PC-3 (cell line): ENCODE measurements around the gene RNU1-3. TPM values are rescaled to one million over a fixed set of nuclear protein-coding genes. Genes with fewer than 3 reads are reported as not detected.
"Not testable (repeated sequence)": the region's sequence is repeated elsewhere in the genome, so short reads cannot be mapped to it uniquely, and the experiment has no call there.

ENCODE experiments used
- ATAC-seq: fragments of 200-7000 bp; cut with Tn5 transposase; 2 replicates; pipeline ENCODE4 v1.9.1; 2020; ENCODE audit warnings: mild to moderate bottlenecking, moderate library complexity
- BruUV-seq: library from RNA; stranded (reverse); fragments of 400-500 nt; replicated peaks from 2 replicates; lab custom pipeline; 2021; lab: Mats Ljungman, UMichigan
- CTCF ChIA-PET: fragments of 300-600 bp; sonication (Branson Sonifier 250); formaldehyde crosslinking; loops from one replicate; lab custom pipeline; 2022; ENCODE audit warnings: antibody characterized with exemption; lab: Charles Lee
- POLR2A ChIA-PET: fragments of 300-600 bp; sonication (Branson Sonifier 250); formaldehyde crosslinking; loops from one replicate; lab custom pipeline; 2022; ENCODE audit warnings: antibody characterized with exemption; ENCODE audit not compliant: unreplicated experiment; lab: Charles Lee
- DNase-seq: peaks from one replicate; pipeline ENCODE4 v3.0.0-alpha.2; 2015
- H2AFZ ChIP-seq: fragments of 300-600 bp; sonication (generic); 2 replicates; pipeline ENCODE4 v1.6.0; 2016; ENCODE audit warnings: antibody characterized with exemption, low read length
- H3F3A ChIP-seq: fragments of 300-600 bp; sonication (generic); one replicate; pipeline ENCODE4 v1.6.0; 2017; ENCODE audit warnings: antibody characterized with exemption, low read length, control low read depth, mild to moderate bottlenecking; ENCODE audit not compliant: unreplicated experiment
- H3K27ac ChIP-seq: fragments of 300-600 bp; sonication (generic); 2 replicates; pipeline ENCODE4 v1.5.1; 2016; ENCODE audit warnings: mild to moderate bottlenecking, low read length
- H3K27me3 ChIP-seq: fragments of 300-600 bp; sonication (generic); 2 replicates; pipeline ENCODE4 v1.6.1; 2016; ENCODE audit warnings: low read length, mixed read lengths
- H3K36me3 ChIP-seq: fragments of 300-600 bp; sonication (generic); 2 replicates; pipeline ENCODE4 v1.6.1; 2016; ENCODE audit warnings: low read depth, mixed run types, low read length, mixed read lengths
- H3K4me1 ChIP-seq: fragments of 300-600 bp; sonication (generic); 2 replicates; pipeline ENCODE4 v1.5.1; 2016; ENCODE audit warnings: low read length; ENCODE audit not compliant: insufficient read depth
- H3K4me2 ChIP-seq: fragments of 300-600 bp; sonication (generic); 2 replicates; pipeline ENCODE4 v1.6.0; 2016; ENCODE audit warnings: low read length
- H3K4me3 ChIP-seq: fragments of 300-600 bp; sonication (generic); 2 replicates; pipeline ENCODE4 v1.5.1; 2016; ENCODE audit warnings: mild to moderate bottlenecking, low read length, mixed read lengths
- H3K79me2 ChIP-seq: fragments of 300-600 bp; sonication (generic); 2 replicates; pipeline ENCODE4 v1.6.1; 2017; ENCODE audit warnings: low read length, mixed read lengths
- H3K9ac ChIP-seq: fragments of 300-600 bp; sonication (generic); 2 replicates; pipeline ENCODE4 v1.6.0; 2016; ENCODE audit warnings: mild to moderate bottlenecking, low read length
- H3K9me2 ChIP-seq: fragments of 300-600 bp; sonication (generic); replicated peaks from 2 replicates; pipeline ENCODE4 v1.6.1; 2016; ENCODE audit warnings: mixed run types, low read length, mixed read lengths
- H3K9me3 ChIP-seq: fragments of 300-600 bp; sonication (generic); 2 replicates; pipeline ENCODE4 v1.6.1; 2016; ENCODE audit warnings: low read length, mixed read lengths
- H4K20me1 ChIP-seq: fragments of 300-600 bp; sonication (generic); 2 replicates; pipeline ENCODE4 v1.6.1; 2016; ENCODE audit warnings: low read length, mixed read lengths
- EZH2 ChIP-seq: fragments of 300-600 bp; sonication (generic); IDR thresholded peaks from one replicate; pipeline ENCODE4 v1.6.1; 2017; ENCODE audit warnings: antibody characterized with exemption, mild to moderate bottlenecking, low read length; ENCODE audit not compliant: unreplicated experiment
- EZH2phosphoT487 ChIP-seq: fragments of 300-600 bp; sonication (generic); IDR thresholded peaks from 2 replicates; pipeline ENCODE4 v1.6.1; 2018; ENCODE audit warnings: mild to moderate bottlenecking, antibody characterized with exemption, low read length, borderline replicate concordance
- intact Hi-C: fragments of 100-400 bp; cut with micrococcal nuclease; formaldehyde crosslinking; loops from 2 replicates; pipeline ENCODE4 v1.9.0; 2023
- total RNA-seq: library from RNA; depleted of rRNA; stranded (reverse); fragments of >200 nt; gene quantifications from 2 replicates; pipeline ENCODE4 v1.2.3, GENCODE V29; 2014
- TF ChIP-seq, protein P1 (sequence below): fragments of 300-600 bp; sonication (generic); conservative IDR thresholded peaks from 2 replicates; pipeline ENCODE4 v1.5.1; 2017; ENCODE audit warnings: antibody characterized with exemption, low read depth, mild to moderate bottlenecking, low read length

RNU1-3 gene
- total RNA-seq, 1 experiment from 2014 or later = under 0.01 TPM

DNA sequence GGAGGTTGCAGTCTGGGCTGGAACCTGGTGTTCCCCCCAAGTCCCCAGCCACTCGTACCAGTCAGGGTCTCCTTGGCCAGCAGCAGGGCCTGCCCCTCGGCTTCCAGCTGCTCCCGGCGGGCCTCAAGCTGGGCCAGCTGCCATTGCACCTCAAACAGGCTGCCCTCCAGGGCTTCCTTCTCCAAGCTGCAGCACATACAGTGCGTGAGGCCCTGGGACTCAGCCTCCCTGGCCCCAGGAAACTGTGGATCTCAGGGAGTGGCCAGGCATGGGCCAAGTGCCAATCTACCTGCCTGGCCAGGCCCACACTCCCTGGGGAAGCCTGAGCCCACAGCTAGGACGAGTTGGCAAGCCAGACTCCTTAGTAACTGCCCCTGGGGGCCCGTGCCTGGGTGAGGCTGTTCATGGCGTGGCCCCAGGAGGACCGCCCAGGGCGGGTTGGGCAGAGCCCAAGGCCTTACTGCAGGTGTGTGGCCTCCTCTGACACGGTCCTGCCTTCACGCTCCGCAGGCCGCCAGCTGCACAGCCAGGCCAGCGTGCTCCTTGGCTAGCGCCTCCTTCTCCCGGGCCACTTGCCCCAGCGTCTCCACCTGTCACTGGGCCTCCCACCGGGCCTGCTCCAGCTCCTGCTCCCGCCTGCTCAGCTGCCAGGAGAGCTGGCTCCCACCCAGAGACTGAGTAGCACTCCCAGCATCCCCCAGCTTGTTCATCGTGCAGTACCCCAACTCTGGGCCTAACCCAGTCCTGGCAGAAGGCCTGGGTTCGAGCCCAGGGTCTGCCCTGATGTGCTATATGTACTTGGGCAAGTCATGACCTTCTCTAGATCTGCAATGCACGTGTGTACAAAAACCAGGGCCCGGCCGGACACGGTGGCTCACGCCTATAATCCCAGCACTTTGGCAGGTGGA is 42.7 kb downstream of the RNU1-3 start:
- CTCF ChIA-PET = interaction anchor here (1.0 kb wide), 1 partner anchor 15 kb away, joined by 7 read pairs; no protein-coding TSS in a partner anchor
- TF ChIP-seq EZH2phosphoT487 = peak; percentile 98
- POLR2A ChIA-PET, H2AFZ ChIP-seq, H3K9me2 ChIP-seq, BruUV-seq, H3K9me3 ChIP-seq, H3K27me3 ChIP-seq, H3K79me2 ChIP-seq, H3K4me3 ChIP-seq, intact Hi-C loops, H3F3A ChIP-seq, H4K20me1 ChIP-seq: not testable (repeated sequence)
- Histone ChIP-seq H3K4me1 (peaks cover 29% of the 10 kb centered on the region), H3K27ac (peak overlapping the region; percentile 79), H3K36me3 (peaks cover 15% of the 10 kb centered on the region), H3K9ac (peak overlapping the region; percentile 52), H3K4me2 (peak overlapping the region; percentile 43)
- DNase-seq = peak; percentile 100
- peak; percentile 68 for ATAC-seq

DNA sequence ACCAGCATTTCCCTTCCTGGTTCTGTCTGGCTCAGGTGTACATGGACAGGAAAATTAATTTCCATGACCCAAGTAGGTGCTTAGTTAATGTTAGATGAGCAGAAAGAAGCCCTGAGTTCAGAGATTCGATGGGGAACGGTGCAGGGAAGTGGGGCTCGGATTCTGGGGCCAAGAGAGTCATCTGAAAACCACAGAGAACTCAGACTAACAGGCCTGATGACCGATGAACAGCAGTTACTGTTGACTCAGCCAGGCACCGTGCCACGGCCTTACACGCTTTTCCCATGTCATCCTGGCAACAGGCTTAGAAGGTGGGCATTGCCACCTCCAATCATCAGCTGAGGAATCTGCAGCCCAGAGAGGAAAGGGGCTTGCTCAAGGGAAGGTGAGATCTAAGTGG is 43.4 kb downstream of the RNU1-3 start:
- TSS peak; percentile 11 for BruUV-seq
- DNase-seq (peak; percentile 100), ATAC-seq (peak; percentile 68)
- intact Hi-C loops, H3K79me2 ChIP-seq, H3K9me2 ChIP-seq, H3K27me3 ChIP-seq, H2AFZ ChIP-seq, H3K9me3 ChIP-seq, H3K4me3 ChIP-seq, H4K20me1 ChIP-seq, CTCF ChIA-PET, H3F3A ChIP-seq: not testable (repeated sequence)
- H3K4me1 ChIP-seq = peaks cover 29% of the 10 kb centered on the region
- H3K36me3 ChIP-seq = peaks cover 14% of the 10 kb centered on the region
- POLR2A ChIA-PET = interaction anchor here (0.5 kb wide), 1 partner anchor 328 kb away, joined by 4 read pairs; no protein-coding TSS in a partner anchor
- peak overlapping the region; percentile 52 for H3K9ac ChIP-seq
- peak overlapping the region; percentile 55 for H3K4me2 ChIP-seq
- H3K27ac ChIP-seq = peak overlapping the region; percentile 79

DNA sequence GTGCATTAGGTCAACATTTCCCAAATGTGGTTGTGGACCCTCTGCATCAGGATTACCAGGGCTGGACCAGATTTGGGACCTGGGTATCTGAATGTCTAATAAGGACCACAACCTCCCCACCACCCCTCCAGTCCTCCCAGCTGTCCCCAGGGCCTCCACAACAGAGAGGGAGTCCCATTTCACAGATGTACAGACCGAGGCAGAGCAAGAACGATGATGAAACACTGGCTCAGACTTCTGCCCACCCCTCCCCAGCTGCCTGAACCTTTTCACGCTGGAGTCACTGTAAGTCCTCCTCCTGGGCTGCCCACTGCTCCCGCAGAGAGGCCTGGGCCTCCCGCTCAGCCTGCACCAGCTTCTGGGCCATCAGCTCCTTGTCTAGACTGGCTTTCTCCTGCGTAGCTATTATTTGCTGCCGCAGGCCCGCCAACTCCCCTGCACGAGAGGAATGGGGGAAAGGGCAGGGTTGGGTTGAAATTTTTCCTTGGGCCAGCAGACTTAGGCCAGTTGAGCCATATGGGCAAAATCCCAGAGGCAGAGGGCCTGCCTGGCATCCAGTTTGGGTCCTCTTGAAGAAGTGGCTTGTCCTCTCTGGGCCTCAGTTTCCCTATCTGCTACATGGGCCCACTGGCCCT is 45.0 kb downstream of the RNU1-3 start:
- ATAC-seq, H2AFZ ChIP-seq, H3K4me2 ChIP-seq, H3K27ac ChIP-seq, DNase-seq, H3K79me2 ChIP-seq, H3K9ac ChIP-seq, H3K9me3 ChIP-seq, H3K9me2 ChIP-seq, BruUV-seq, H3K4me3 ChIP-seq, H3F3A ChIP-seq, H4K20me1 ChIP-seq, H3K27me3 ChIP-seq, POLR2A ChIA-PET: not testable (repeated sequence)
- H3K4me1 ChIP-seq = peaks cover 29% of the 10 kb centered on the region
- peaks cover 14% of the 10 kb centered on the region for H3K36me3 ChIP-seq
- intact Hi-C loops = loop anchor here (2.0 kb wide), 1 partner anchor 283 kb away; no protein-coding TSS in a partner anchor
- CTCF ChIA-PET = interaction anchor here (1.0 to 1.1 kb wide), 2 partner anchors 13 to 330 kb away, joined by 10 to 18 read pairs; no protein-coding TSS in a partner anchor

- BruUV-seq = no TSS peak
- Histone ChIP-seq H3K9me2 (no peaks in the 10 kb centered on the region), H3K27me3 (no peaks in the 10 kb centered on the region), H3K9me3 (no peaks in the 10 kb centered on the region), H3K27ac (no peak overlapping the region), H3K4me2 (no peak overlapping the region), H2AFZ (no peak overlapping the region), H3K36me3 (peaks cover 14% of the 10 kb centered on the region), H4K20me1 (no peaks in the 10 kb centered on the region), H3K4me3 (no peak overlapping the region), H3K4me1 (peaks cover 29% of the 10 kb centered on the region), H3K79me2 (no peaks in the 10 kb centered on the region), H3K9ac (no peak overlapping the region), H3F3A (peaks cover 4% of the 10 kb centered on the region)
- no peak for DNase-seq
- no peak for ATAC-seq
- ChIA-PET CTCF (interaction anchor here (0.6 to 1.3 kb wide), 14 partner anchors 9 to 454 kb away, joined by 3 to 18 read pairs (median 4); no protein-coding TSS in a partner anchor), POLR2A (interaction anchor here (0.5 to 1.0 kb wide), 3 partner anchors 12 to 41 kb away, joined by 3 to 6 read pairs (median 4); no protein-coding TSS in a partner anchor)
- intact Hi-C loops = loop anchor here (2.0 kb wide), 1 partner anchor 284 kb away; no protein-coding TSS in a partner anchor
- TF ChIP-seq, protein P1, sequence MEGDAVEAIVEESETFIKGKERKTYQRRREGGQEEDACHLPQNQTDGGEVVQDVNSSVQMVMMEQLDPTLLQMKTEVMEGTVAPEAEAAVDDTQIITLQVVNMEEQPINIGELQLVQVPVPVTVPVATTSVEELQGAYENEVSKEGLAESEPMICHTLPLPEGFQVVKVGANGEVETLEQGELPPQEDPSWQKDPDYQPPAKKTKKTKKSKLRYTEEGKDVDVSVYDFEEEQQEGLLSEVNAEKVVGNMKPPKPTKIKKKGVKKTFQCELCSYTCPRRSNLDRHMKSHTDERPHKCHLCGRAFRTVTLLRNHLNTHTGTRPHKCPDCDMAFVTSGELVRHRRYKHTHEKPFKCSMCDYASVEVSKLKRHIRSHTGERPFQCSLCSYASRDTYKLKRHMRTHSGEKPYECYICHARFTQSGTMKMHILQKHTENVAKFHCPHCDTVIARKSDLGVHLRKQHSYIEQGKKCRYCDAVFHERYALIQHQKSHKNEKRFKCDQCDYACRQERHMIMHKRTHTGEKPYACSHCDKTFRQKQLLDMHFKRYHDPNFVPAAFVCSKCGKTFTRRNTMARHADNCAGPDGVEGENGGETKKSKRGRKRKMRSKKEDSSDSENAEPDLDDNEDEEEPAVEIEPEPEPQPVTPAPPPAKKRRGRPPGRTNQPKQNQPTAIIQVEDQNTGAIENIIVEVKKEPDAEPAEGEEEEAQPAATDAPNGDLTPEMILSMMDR = no peak; the same call in 1 of the 2 replicates
- TF ChIP-seq EZH2 (no peak), EZH2phosphoT487 (no peak)
These were observed 45.5 kb downstream of the RNU1-3 start for GRCh38 chr1:16621300-16621658.

GRCh38 chr1:16619803-16620501 is 46.8 kb downstream of the RNU1-3 start:
- ATAC-seq, H3K27ac ChIP-seq: not testable (repeated sequence)

More at GRCh38 chr1:16619803-16620501, 46.8 kb downstream of the RNU1-3 start:
- CTCF ChIA-PET = interaction anchor here (1.3 kb wide), 1 partner anchor 83 kb away, joined by 9 read pairs; no protein-coding TSS in a partner anchor
- H3K27me3 ChIP-seq, H3K36me3 ChIP-seq, H3K9me3 ChIP-seq, POLR2A ChIA-PET, H3K4me3 ChIP-seq, H3F3A ChIP-seq, DNase-seq, H3K9ac ChIP-seq, H2AFZ ChIP-seq, H3K9me2 ChIP-seq, H3K79me2 ChIP-seq, BruUV-seq, H4K20me1 ChIP-seq, H3K4me2 ChIP-seq: not testable (repeated sequence)
- intact Hi-C loops = loop anchor here (2.0 kb wide), 1 partner anchor 285 kb away; no protein-coding TSS in a partner anchor
- H3K4me1 ChIP-seq = peaks cover 29% of the 10 kb centered on the region
